ENCODE results near the gene MC2R.

The MC2R gene

GRCh38 chr18:13879937-13880336 lies 35.4 kb downstream of the MC2R start:
- ChIA-PET CTCF (no interaction called here), POLR2A (no interaction called here)
- DNase-seq (ENCODE audit: extremely low spot score), result no peak
- TF ChIP-seq FOXK2 (IDR thresholded peaks at IDR 0.05), result no peak
- no peak for TF ChIP-seq ARNT (IDR thresholded peaks at IDR 0.05)
- TF ChIP-seq FOXM1 (IDR thresholded peaks at IDR 0.05; ENCODE audit: borderline replicate concordance), result no peak
- TF ChIP-seq SP1 (IDR thresholded peaks at IDR 0.05), result no peak

- DNase-seq (ENCODE audit: extremely low spot score), result no peak
- ChIA-PET POLR2A (no interaction called here), CTCF (no interaction called here)
- TF ChIP-seq HDGF (IDR thresholded peaks at IDR 0.05; ENCODE audit: borderline replicate concordance) (no peak), ZNF384 (IDR thresholded peaks at IDR 0.05) (no peak), FOXK2 (IDR thresholded peaks at IDR 0.05) (no peak), SP1 (IDR thresholded peaks at IDR 0.05) (no peak), SUZ12 (IDR thresholded peaks at IDR 0.05) (no peak)
These were observed 35.8 kb downstream of the MC2R start for GRCh38 chr18:13879492-13879891.

GRCh38 chr18:13878857-13879256 lies 36.5 kb downstream of the MC2R start:
- no peak for DNase-seq (ENCODE audit: extremely low spot score)
- ChIA-PET CTCF (no interaction called here), POLR2A (no interaction called here)
- TF ChIP-seq SP1 (IDR thresholded peaks at IDR 0.05), result no peak
- no peak for TF ChIP-seq ARNT (IDR thresholded peaks at IDR 0.05)
- no peak for TF ChIP-seq NFRKB (IDR thresholded peaks at IDR 0.05)
- no peak for TF ChIP-seq LEF1 (IDR thresholded peaks at IDR 0.05; ENCODE audit: borderline replicate concordance)
- TF ChIP-seq ELF4 (IDR thresholded peaks at IDR 0.05), result no peak
- no peak for TF ChIP-seq TARDBP (IDR thresholded peaks at IDR 0.05)
- TF ChIP-seq BHLHE40 (IDR thresholded peaks at IDR 0.05; ENCODE audit: borderline replicate concordance), result no peak
- no peak for TF ChIP-seq PKNOX1 (IDR thresholded peaks at IDR 0.05)
- no peak for TF ChIP-seq FOXM1 (IDR thresholded peaks at IDR 0.05; ENCODE audit: borderline replicate concordance)
- TF ChIP-seq FOXA1 (IDR thresholded peaks at IDR 0.05), result no peak
- TF ChIP-seq ZNF384 (IDR thresholded peaks at IDR 0.05), result no peak
- TF ChIP-seq CTBP1 (IDR thresholded peaks at IDR 0.05; ENCODE audit: borderline replicate concordance), result no peak
- no peak for TF ChIP-seq FOXK2 (IDR thresholded peaks at IDR 0.05)
- TF ChIP-seq SUZ12 (IDR thresholded peaks at IDR 0.05), result no peak

- CTCF ChIA-PET, result no interaction called here
- POLR2A ChIA-PET, result no interaction called here
- no peak for DNase-seq (ENCODE audit: extremely low spot score)
- TF ChIP-seq ARNT (IDR thresholded peaks at IDR 0.05) (no peak), ZNF384 (IDR thresholded peaks at IDR 0.05) (no peak), SUZ12 (IDR thresholded peaks at IDR 0.05) (no peak), TARDBP (IDR thresholded peaks at IDR 0.05) (no peak), FOXK2 (IDR thresholded peaks at IDR 0.05) (no peak), FOXA1 (IDR thresholded peaks at IDR 0.05) (no peak), L3MBTL2 (conservative IDR thresholded peaks at IDR 0.05) (no peak), SP1 (IDR thresholded peaks at IDR 0.05) (no peak)
These were observed 38.2 kb downstream of the MC2R start for GRCh38 chr18:13877157-13877556.

- TF ChIP-seq LEF1 (IDR thresholded peaks at IDR 0.05; ENCODE audit: borderline replicate concordance) (no peak), NFRKB (IDR thresholded peaks at IDR 0.05) (no peak), ARNT (IDR thresholded peaks at IDR 0.05) (no peak), BHLHE40 (IDR thresholded peaks at IDR 0.05; ENCODE audit: borderline replicate concordance) (no peak), FOXA1 (IDR thresholded peaks at IDR 0.05) (no peak), HDGF (IDR thresholded peaks at IDR 0.05; ENCODE audit: borderline replicate concordance) (no peak), SUZ12 (IDR thresholded peaks at IDR 0.05) (no peak), SP1 (IDR thresholded peaks at IDR 0.05) (no peak), PKNOX1 (IDR thresholded peaks at IDR 0.05) (no peak), FOXK2 (IDR thresholded peaks at IDR 0.05) (no peak), FOXM1 (IDR thresholded peaks at IDR 0.05; ENCODE audit: borderline replicate concordance) (no peak), CTBP1 (IDR thresholded peaks at IDR 0.05; ENCODE audit: borderline replicate concordance) (no peak), ZNF384 (IDR thresholded peaks at IDR 0.05) (no peak), TARDBP (IDR thresholded peaks at IDR 0.05) (no peak)
- ChIA-PET POLR2A (no interaction called here), CTCF (no interaction called here)
- no peak for DNase-seq (ENCODE audit: extremely low spot score)
These were observed 40.8 kb downstream of the MC2R start for GRCh38 chr18:13874558-13874957.

GRCh38 chr18:13872932-13873331 lies 42.4 kb downstream of the MC2R start:
- TF ChIP-seq TARDBP (IDR thresholded peaks at IDR 0.05), result no peak
- no peak for TF ChIP-seq L3MBTL2 (conservative IDR thresholded peaks at IDR 0.05)
- no peak for TF ChIP-seq CTBP1 (IDR thresholded peaks at IDR 0.05; ENCODE audit: borderline replicate concordance)
- TF ChIP-seq FOXM1 (IDR thresholded peaks at IDR 0.05; ENCODE audit: borderline replicate concordance), result no peak
- no peak for TF ChIP-seq HDGF (IDR thresholded peaks at IDR 0.05; ENCODE audit: borderline replicate concordance)
- no peak for DNase-seq (ENCODE audit: extremely low spot score)
- ChIA-PET CTCF (no interaction called here), POLR2A (no interaction called here)

GRCh38 chr18:13872373-13872772 lies 43.0 kb downstream of the MC2R start:
- ChIA-PET POLR2A (no interaction called here), CTCF (no interaction called here)
- TF ChIP-seq BHLHE40 (IDR thresholded peaks at IDR 0.05; ENCODE audit: borderline replicate concordance), result no peak
- TF ChIP-seq ARNT (IDR thresholded peaks at IDR 0.05), result no peak
- no peak for TF ChIP-seq FOXA1 (IDR thresholded peaks at IDR 0.05)
- TF ChIP-seq LEF1 (IDR thresholded peaks at IDR 0.05; ENCODE audit: borderline replicate concordance), result no peak
- TF ChIP-seq HDGF (IDR thresholded peaks at IDR 0.05; ENCODE audit: borderline replicate concordance), result no peak
- DNase-seq (ENCODE audit: extremely low spot score), result no peak

GRCh38 chr18:13871701-13872100 lies 43.6 kb downstream of the MC2R start:
- CTCF ChIA-PET, result no interaction called here
- POLR2A ChIA-PET, result no interaction called here
- no peak for DNase-seq (ENCODE audit: extremely low spot score)
- TF ChIP-seq HDGF (IDR thresholded peaks at IDR 0.05; ENCODE audit: borderline replicate concordance) (no peak), PKNOX1 (IDR thresholded peaks at IDR 0.05) (no peak), LEF1 (IDR thresholded peaks at IDR 0.05; ENCODE audit: borderline replicate concordance) (no peak), SP1 (IDR thresholded peaks at IDR 0.05) (no peak), ARNT (IDR thresholded peaks at IDR 0.05) (no peak), FOXK2 (IDR thresholded peaks at IDR 0.05) (no peak), NFRKB (IDR thresholded peaks at IDR 0.05) (no peak), ELF4 (IDR thresholded peaks at IDR 0.05) (no peak), FOXM1 (IDR thresholded peaks at IDR 0.05; ENCODE audit: borderline replicate concordance) (no peak), ZNF384 (IDR thresholded peaks at IDR 0.05) (no peak), TARDBP (IDR thresholded peaks at IDR 0.05) (no peak), CTBP1 (IDR thresholded peaks at IDR 0.05; ENCODE audit: borderline replicate concordance) (no peak), FOXA1 (IDR thresholded peaks at IDR 0.05) (no peak), L3MBTL2 (conservative IDR thresholded peaks at IDR 0.05) (no peak)
